PFSK-1 (cell line): ENCODE results near the gene LHX5.

ENCODE experiments used
- POLR2AphosphoS5 ChIP-seq: IDR thresholded peaks from 2 replicates; pipeline ENCODE4 v1.6.1; 2012; ENCODE audit warnings: low read depth, mild to moderate bottlenecking, control low read depth, low read length, moderate library complexity
- REST ChIP-seq, 2 experiments: IDR thresholded peaks; 2 replicates each; pipeline versions ENCODE4 v1.6.1 to v1.8.0; 2011 to 2012; ENCODE audit warnings: low read depth in 2 of 2, low read length in 2 of 2, control low read depth in 1 of 2, inconsistent platforms in 1 of 2, mild to moderate bottlenecking in 1 of 2, moderate library complexity in 1 of 2; ENCODE audit not compliant: insufficient read depth in 1 of 2
- SIN3A ChIP-seq: IDR thresholded peaks from 2 replicates; pipeline ENCODE4 v1.6.1; 2012; ENCODE audit warnings: mild to moderate bottlenecking, low read length, moderate library complexity, borderline replicate concordance; ENCODE audit not compliant: insufficient read depth
- TAF1 ChIP-seq: IDR thresholded peaks from 2 replicates; pipeline ENCODE4 v1.6.1; 2012; ENCODE audit warnings: low read length, control low read depth, borderline replicate concordance; ENCODE audit not compliant: insufficient read depth

GRCh38 chr12:113519464-113520307 lies 48.0 kb upstream of the LHX5 start:
- no peak for TF ChIP-seq POLR2AphosphoS5
- TF ChIP-seq REST (IDR thresholded peaks at IDR 0.05; ENCODE audit: insufficient read depth in 1 of 2, low read depth in 2 of 2, low read length in 2 of 2): no peak
- TF ChIP-seq TAF1: no peak
- no peak for TF ChIP-seq SIN3A
